ENCODE data around the gene MYH14. TPM values are rescaled to one million over a fixed set of nuclear protein-coding genes. Genes with fewer than 3 reads are reported as not detected.
"Not testable (repeated sequence)": the region's sequence is repeated elsewhere in the genome, so short reads cannot be mapped to it uniquely, and the experiment has no call there.

MYH14 gene
- total and polyA plus RNA-seq, 9 of the 15 experiments (the other 6 are each of a cell fraction or from before 2014, with no cell fraction given) = 0.04 to 0.86 (median 0.19) TPM; not detected in 2

- Histone ChIP-seq H3K27ac (ENCODE audit: extremely low read depth, low read depth, low read length) (peak overlapping the region; percentile 76), H3K79me2 (ENCODE audit: control insufficient read depth, insufficient read depth, low read length) (peaks cover 41% of the 10 kb centered on the region), H3K4me2 (ENCODE audit: insufficient read depth, low read length) (peak overlapping the region; percentile 89), H3K4me1 (replicated peaks in 1 of 2; ENCODE audit: control insufficient read depth in 2 of 2, insufficient read depth in 2 of 2, low read length in 2 of 2) (peaks cover 48 to 89% of the 10 kb centered on the region in 2 experiments), H2AFZ (ENCODE audit: low read depth, low read length) (peak overlapping the region; percentile 94), H3K4me3 (peak overlapping the region; percentile 42), H4K20me1 (replicated peaks; ENCODE audit: control insufficient read depth, insufficient read depth, low read length) (peaks cover 28% of the 10 kb centered on the region), H3K9ac (ENCODE audit: insufficient read depth in 1 of 2, low read depth in 2 of 2, low read length in 2 of 2) (peak overlapping the region; percentile 71 to 89)
- intact Hi-C loops (cut with micrococcal nuclease) (loop anchor here (5.0 kb wide), 1 partner anchor 63 kb away; no protein-coding TSS in a partner anchor), in situ Hi-C loops (cut with MboI) (loop anchor here (10.0 kb wide), 1 partner anchor 1215 kb away; the partner anchor contains the start of genes C19orf73, LIN7B and PPFIA3)
- CTCF ChIA-PET (ENCODE audit: low intra/inter-chr PET ratio); H3K27me3 ChIP-seq (ENCODE audit: control insufficient read depth in 2 of 2, insufficient read depth in 2 of 2, low read length in 2 of 2); H3K36me3 ChIP-seq (ENCODE audit: control insufficient read depth, insufficient read depth, low read length); BruUV-seq (replicated peaks); FAIRE-seq; H3K9me1 ChIP-seq (ENCODE audit: control insufficient read depth, insufficient read depth, low read length); DNase-seq (ENCODE audit: extremely low read depth in 1 of 4, low spot score in 3 of 4); ATAC-seq; H3K9me3 ChIP-seq (replicated peaks; ENCODE audit: control insufficient read depth, insufficient read depth, low read depth, low read length); TF ChIP-seq ID3 (CRISPR knock-in tag; IDR thresholded peaks at IDR 0.05); NR2C1 (tag; IDR thresholded peaks at IDR 0.05): not testable (repeated sequence)
- 4% methylated on average over 18 of the region's 18 CpGs for WGBS (ENCODE audit: insufficient coverage, low coverage, missing lambda C conversion rate)
- POLR2A ChIA-PET = interaction anchor here (1.0 kb wide), 3 partner anchors 12 to 67 kb away, joined by 3 read pairs; no protein-coding TSS in a partner anchor
- TF ChIP-seq POLR2G (IDR thresholded peaks at IDR 0.05; ENCODE audit: low read depth, low read length) (peak; percentile 8; the same call in 1 of the 2 replicates), TRIM24 (IDR thresholded peaks at IDR 0.05) (peak in 1 of 2 experiments; percentile 4; a peak in 1 of 4 replicates), LCOR (CRISPR knock-in tag; IDR thresholded peaks at IDR 0.05) (peak; percentile 45; the same call in 1 of the 2 replicates), ZNF121 (CRISPR knock-in tag; conservative IDR thresholded peaks at IDR 0.05) (0 out of 2 replicates have a peak, but pooled peaks have one; percentile 13), POLR2AphosphoS5 (IDR thresholded peaks at IDR 0.05; ENCODE audit: control insufficient read depth, insufficient read depth, low read depth, low read length) (0 out of 2 replicates have a peak, but pooled peaks have one; percentile 40), ID3 (tag; IDR thresholded peaks at IDR 0.05) (0 out of 2 replicates have a peak, but pooled peaks have one; percentile 0), RBFOX2 (IDR thresholded peaks at IDR 0.05; ENCODE audit: low read depth, low read length) (peak; percentile 6), HDAC2 (IDR thresholded peaks at IDR 0.05) (0 out of 2 replicates have a peak, but pooled peaks have one; percentile 11), NR2C1 (IDR thresholded peaks at IDR 0.05) (peak; percentile 60; the same call in 1 of the 2 replicates), POLR2A (conservative IDR thresholded peaks at IDR 0.05) (peak; percentile 54), PHF8 (IDR thresholded peaks at IDR 0.05; ENCODE audit: borderline replicate concordance, low read length) (peak; percentile 6; the same call in 1 of the 2 replicates), GTF3C2 (IDR thresholded peaks at IDR 0.05; ENCODE audit: borderline replicate concordance, extremely low read depth, insufficient read length) (peak; percentile 34), EGR1 (conservative IDR thresholded peaks at IDR 0.05) (peak; percentile 72), KDM4B (IDR thresholded peaks at IDR 0.05; ENCODE audit: borderline replicate concordance in 2 of 2, low read depth in 1 of 2) (peak in 1 of 2 experiments; percentile 24; a peak in 1 of 4 replicates), ERF (CRISPR knock-in tag; IDR thresholded peaks at IDR 0.05) (peak; percentile 1; the same call in 1 of the 2 replicates), KDM1A (IDR thresholded peaks at IDR 0.05) (peak in 1 of 2 experiments; percentile 58; a peak in 1 of 4 replicates), ZEB2 (IDR thresholded peaks at IDR 0.05) (0 out of 2 replicates have a peak, but pooled peaks have one; percentile 8)
Measured at GRCh38 chr19:50329926-50330294, 126.5 kb downstream of the MYH14 start.

Data from K562 (cell line).